Measurements from ENCODE around the gene SCRN2. TPM values are rescaled to one million over a fixed set of nuclear protein-coding genes. Genes with fewer than 3 reads are reported as not detected.
A peak's percentile ranks its signal among the peaks of the same experiment; 100 is the strongest.

SCRN2 gene
- total RNA-seq, 1 experiment from 2014 or later = 73.6 TPM

DNA sequence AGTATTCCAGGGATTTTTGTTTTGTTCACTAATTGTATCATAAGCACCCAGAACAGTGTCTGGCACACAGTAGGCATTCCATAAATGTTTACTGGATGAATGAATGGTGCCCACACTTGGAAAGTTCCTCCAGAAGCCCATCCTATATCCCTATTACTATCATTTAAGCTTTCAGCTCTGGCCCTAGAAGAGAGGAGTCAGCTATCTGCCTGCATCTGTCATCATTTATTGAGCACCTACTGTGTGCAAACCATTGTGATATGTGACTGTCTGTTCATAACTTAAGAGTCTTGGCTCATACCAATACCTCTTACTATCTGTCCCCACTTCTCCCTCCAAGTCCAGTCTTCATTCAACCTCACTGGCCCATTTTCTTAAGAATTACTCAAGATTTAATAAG lies 30.0 kb upstream of the SCRN2 start:
- Mint-ChIP-seq H3K9me3 (ENCODE audit: unreplicated experiment) (no peaks in the 10 kb centered on the region), H3K27me3 (ENCODE audit: insufficient read depth, unreplicated experiment) (no peaks in the 10 kb centered on the region), H3K36me3 (ENCODE audit: insufficient read depth, unreplicated experiment) (no peaks in the 10 kb centered on the region), H3K27ac (ENCODE audit: unreplicated experiment) (no peak overlapping the region), H3K4me3 (ENCODE audit: unreplicated experiment) (no peak overlapping the region), H3K4me1 (ENCODE audit: low read depth, unreplicated experiment) (peaks cover 18% of the 10 kb centered on the region)
- CTCF ChIA-PET = interaction anchor here (1.1 to 7.5 kb wide), 2 partner anchors 29 to 53 kb away, joined by 3 to 37 read pairs; partner anchors contain the start of gene SCRN2
- Histone ChIP-seq H3K27me3 (replicated peaks; ENCODE audit: control insufficient read depth, insufficient read depth, low read length) (no peaks in the 10 kb centered on the region; the same call in 1 of the 2 replicates), H3K4me1 (peaks cover 46% of the 10 kb centered on the region), H3K9me3 (no peaks in the 10 kb centered on the region), H3K4me3 (ENCODE audit: low read depth, low read length) (no peak overlapping the region), H3K36me3 (ENCODE audit: control insufficient read depth, insufficient read depth, low read length) (no peaks in the 10 kb centered on the region)
- intact Hi-C loops (cut with micrococcal nuclease; ENCODE audit: unreplicated experiment) = loop anchor here (2.0 kb wide), 1 partner anchor 14 kb away; no protein-coding TSS in a partner anchor
- POLR2A ChIA-PET = no interaction called here
- BruUV-seq (replicated peaks) = no TSS peak
- no peak for DNase-seq
- TF ChIP-seq, protein P1, sequence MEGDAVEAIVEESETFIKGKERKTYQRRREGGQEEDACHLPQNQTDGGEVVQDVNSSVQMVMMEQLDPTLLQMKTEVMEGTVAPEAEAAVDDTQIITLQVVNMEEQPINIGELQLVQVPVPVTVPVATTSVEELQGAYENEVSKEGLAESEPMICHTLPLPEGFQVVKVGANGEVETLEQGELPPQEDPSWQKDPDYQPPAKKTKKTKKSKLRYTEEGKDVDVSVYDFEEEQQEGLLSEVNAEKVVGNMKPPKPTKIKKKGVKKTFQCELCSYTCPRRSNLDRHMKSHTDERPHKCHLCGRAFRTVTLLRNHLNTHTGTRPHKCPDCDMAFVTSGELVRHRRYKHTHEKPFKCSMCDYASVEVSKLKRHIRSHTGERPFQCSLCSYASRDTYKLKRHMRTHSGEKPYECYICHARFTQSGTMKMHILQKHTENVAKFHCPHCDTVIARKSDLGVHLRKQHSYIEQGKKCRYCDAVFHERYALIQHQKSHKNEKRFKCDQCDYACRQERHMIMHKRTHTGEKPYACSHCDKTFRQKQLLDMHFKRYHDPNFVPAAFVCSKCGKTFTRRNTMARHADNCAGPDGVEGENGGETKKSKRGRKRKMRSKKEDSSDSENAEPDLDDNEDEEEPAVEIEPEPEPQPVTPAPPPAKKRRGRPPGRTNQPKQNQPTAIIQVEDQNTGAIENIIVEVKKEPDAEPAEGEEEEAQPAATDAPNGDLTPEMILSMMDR (IDR thresholded peaks at IDR 0.05; ENCODE audit: insufficient read depth in 1 of 2, low read depth in 1 of 2, low read length in 1 of 2, severe bottlenecking in 1 of 2, unreplicated experiment in 1 of 2) = no peak

DNA sequence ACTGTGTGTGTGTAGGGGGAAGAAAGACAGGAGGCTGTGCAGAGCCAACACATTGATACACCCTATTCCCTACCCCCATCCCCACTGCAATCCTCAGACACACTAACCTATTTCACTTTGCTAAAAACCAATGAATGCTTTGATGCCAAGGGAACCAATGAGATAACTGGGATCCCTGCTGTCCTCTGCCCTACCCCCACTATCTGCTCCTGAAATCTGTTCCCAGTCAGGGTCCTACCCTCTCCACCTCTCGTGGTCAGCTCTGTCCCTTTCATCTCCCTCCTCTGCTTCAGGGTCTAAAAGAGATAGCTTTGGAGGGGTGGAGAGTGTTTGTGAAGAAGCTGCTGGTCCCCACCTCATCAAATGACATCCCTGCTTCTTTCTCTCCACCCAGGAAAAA lies 29.0 kb upstream of the SCRN2 start:
- no peak overlapping the region for H3K4me3 ChIP-seq (ENCODE audit: low read depth, low read length)
- no peaks in the 10 kb centered on the region for H3K9me3 ChIP-seq
- no peaks in the 10 kb centered on the region for H3K36me3 ChIP-seq (ENCODE audit: control insufficient read depth, insufficient read depth, low read length)
- no peaks in the 10 kb centered on the region for H3K36me3 Mint-ChIP-seq (ENCODE audit: insufficient read depth, unreplicated experiment)
- ChIA-PET POLR2A (no interaction called here), CTCF (interaction anchor here (0.6 to 7.5 kb wide), 3 partner anchors 28 to 52 kb away, joined by 3 to 37 read pairs (median 5); partner anchors contain the start of gene SCRN2)
- no peaks in the 10 kb centered on the region for H3K27me3 Mint-ChIP-seq (ENCODE audit: insufficient read depth, unreplicated experiment)
- no TSS peak for BruUV-seq (replicated peaks)
- TF ChIP-seq, protein P1 (IDR thresholded peaks at IDR 0.05; ENCODE audit: insufficient read depth in 1 of 2, low read depth in 1 of 2, low read length in 1 of 2, severe bottlenecking in 1 of 2, unreplicated experiment in 1 of 2) = no peak
- H3K4me1 ChIP-seq = peaks cover 46% of the 10 kb centered on the region
- no peaks in the 10 kb centered on the region for H3K9me3 Mint-ChIP-seq (ENCODE audit: unreplicated experiment)
- no peak overlapping the region for H3K27ac Mint-ChIP-seq (ENCODE audit: unreplicated experiment)
- DNase-seq = peak in 1 of 2 experiments; percentile 76
- H3K4me3 Mint-ChIP-seq (ENCODE audit: unreplicated experiment) = no peak overlapping the region
- intact Hi-C loops (cut with micrococcal nuclease; ENCODE audit: unreplicated experiment) = loop anchor here (2.0 kb wide), 1 partner anchor 15 kb away; no protein-coding TSS in a partner anchor
- no peaks in the 10 kb centered on the region; the same call in 1 of the 2 replicates for H3K27me3 ChIP-seq (replicated peaks; ENCODE audit: control insufficient read depth, insufficient read depth, low read length)
- peaks cover 18% of the 10 kb centered on the region for H3K4me1 Mint-ChIP-seq (ENCODE audit: low read depth, unreplicated experiment)

DNA sequence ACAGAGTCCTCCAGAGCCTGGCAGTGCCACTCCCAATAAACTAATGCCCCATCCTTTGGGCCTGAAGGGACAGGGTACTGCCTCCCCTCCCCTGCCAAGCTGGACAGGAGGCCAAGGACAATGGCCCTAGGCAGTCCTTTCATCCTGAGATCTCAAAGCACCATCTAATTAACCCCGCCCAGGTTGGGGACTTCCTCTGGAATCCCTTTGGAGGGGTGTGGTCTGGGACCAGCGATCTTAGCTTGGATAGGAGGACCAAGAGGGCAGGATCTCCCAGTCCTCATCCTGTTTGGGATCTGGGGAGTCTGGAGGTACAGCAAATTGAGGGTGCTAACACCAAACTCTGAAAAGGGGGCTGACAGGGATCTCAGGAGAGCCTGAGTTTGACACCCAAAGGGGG lies 28.0 kb upstream of the SCRN2 start:
- H3K4me3 Mint-ChIP-seq (ENCODE audit: unreplicated experiment) = no peak overlapping the region
- intact Hi-C loops (cut with micrococcal nuclease; ENCODE audit: unreplicated experiment) = no loop called here
- ChIA-PET CTCF (interaction anchor here (0.6 to 7.5 kb wide), 4 partner anchors 11 to 43 kb away, joined by 3 to 37 read pairs (median 4); partner anchors contain the start of gene SCRN2), POLR2A (interaction anchor here (1.0 kb wide), 1 partner anchor 38 kb away, joined by 3 read pairs; the partner anchor contains the start of genes LRRC46 and MRPL10)
- peaks cover 16% of the 10 kb centered on the region for H3K4me1 Mint-ChIP-seq (ENCODE audit: low read depth, unreplicated experiment)
- DNase-seq = peak in 1 of 2 experiments; percentile 75
- Histone ChIP-seq H3K4me3 (ENCODE audit: low read depth, low read length) (no peak overlapping the region), H3K36me3 (ENCODE audit: control insufficient read depth, insufficient read depth, low read length) (no peaks in the 10 kb centered on the region), H3K4me1 (peaks cover 45% of the 10 kb centered on the region), H3K9me3 (no peaks in the 10 kb centered on the region), H3K27me3 (replicated peaks; ENCODE audit: control insufficient read depth, insufficient read depth, low read length) (no peaks in the 10 kb centered on the region; the same call in 1 of the 2 replicates)
- H3K36me3 Mint-ChIP-seq (ENCODE audit: insufficient read depth, unreplicated experiment) = no peaks in the 10 kb centered on the region
- BruUV-seq (replicated peaks) = no TSS peak
- H3K9me3 Mint-ChIP-seq (ENCODE audit: unreplicated experiment) = no peaks in the 10 kb centered on the region
- H3K27me3 Mint-ChIP-seq (ENCODE audit: insufficient read depth, unreplicated experiment) = no peaks in the 10 kb centered on the region
- no peak overlapping the region for H3K27ac Mint-ChIP-seq (ENCODE audit: unreplicated experiment)
- TF ChIP-seq, protein P1 (IDR thresholded peaks at IDR 0.05; ENCODE audit: insufficient read depth in 1 of 2, low read depth in 1 of 2, low read length in 1 of 2, severe bottlenecking in 1 of 2, unreplicated experiment in 1 of 2) = no peak
